ENCODE data around the gene NDUFV1. TPM values are rescaled to one million over a fixed set of nuclear protein-coding genes. Genes with fewer than 3 reads are reported as not detected.

Gene NDUFV1
- total and polyA plus RNA-seq, 2 of the 4 experiments (the other 2 are of a cell fraction): 120 to 133 TPM

GRCh38 chr11:67633758-67634365 is 27.1 kb downstream of the NDUFV1 start:
- Histone ChIP-seq H2BK20ac (ENCODE audit: low read depth, low read length) (no peak overlapping the region), H3K36me3 (ENCODE audit: control insufficient read depth, insufficient read depth, low read length) (no peaks in the 10 kb centered on the region), H2AK9ac (replicated peaks; ENCODE audit: low read depth, low read length, poor library complexity) (no peak overlapping the region), H3K9me1 (ENCODE audit: insufficient read depth, low read length) (peaks cover 4% of the 10 kb centered on the region; the same call in 1 of the 2 replicates), H2BK15ac (ENCODE audit: low read depth, low read length) (no peak overlapping the region), H2BK5ac (ENCODE audit: low read depth, low read length, poor library complexity, severe bottlenecking) (no peak overlapping the region), H4K8ac (ENCODE audit: low read depth in 2 of 2, low read length in 2 of 2) (no peak overlapping the region), H3K9ac (ENCODE audit: low read depth, low read length) (no peak overlapping the region), H4K20me1 (ENCODE audit: insufficient read depth, low read length) (no peaks in the 10 kb centered on the region), H3K23ac (ENCODE audit: low read depth, low read length) (no peak overlapping the region), H3K4me3 (ENCODE audit: insufficient read depth, low read depth, low read length) (no peak overlapping the region), H3K4ac (ENCODE audit: low read depth, low read length) (no peak overlapping the region), H3K14ac (replicated peaks; ENCODE audit: low read depth, low read length) (no peak overlapping the region), H4K5ac (ENCODE audit: low read depth, low read length) (no peak overlapping the region), H3K18ac (ENCODE audit: low read depth, low read length) (no peak overlapping the region), H2AFZ (replicated peaks; ENCODE audit: low read length, poor library complexity) (no peak overlapping the region), H3K4me2 (ENCODE audit: low read depth, low read length) (no peak overlapping the region), H3K56ac (ENCODE audit: extremely low read depth, insufficient read depth, low read length) (no peak overlapping the region), H3K4me1 (ENCODE audit: control insufficient read depth, insufficient read depth, low read length) (0 out of 2 replicates have a peak, but pooled peaks cover 3% of the 10 kb centered on the region), H2BK120ac (ENCODE audit: low read depth, low read length) (no peak overlapping the region), H2AK5ac (ENCODE audit: low read depth, low read length) (no peak overlapping the region), H3K27ac (ENCODE audit: insufficient read depth, low read length) (no peak overlapping the region), H3K79me1 (ENCODE audit: low read depth in 1 of 2, low read length in 2 of 2) (no peaks in the 10 kb centered on the region), H3K9me3 (ENCODE audit: control insufficient read depth, insufficient read depth, low read length) (no peaks in the 10 kb centered on the region), H3K27me3 (ENCODE audit: control insufficient read depth, insufficient read depth, low read length) (peaks cover 6% of the 10 kb centered on the region; the same call in 1 of the 2 replicates), H4K91ac (ENCODE audit: insufficient read depth, low read depth, low read length) (no peak overlapping the region)
- dilution Hi-C loops (cut with HindIII; ENCODE audit: low sequenced_read_pairs, unreplicated experiment): no loop called here
- intact Hi-C loops (cut with micrococcal nuclease): no loop called here
- POLR2A ChIA-PET (ENCODE audit: unreplicated experiment): no interaction called here
- DNase-seq (no peak), ATAC-seq (ENCODE audit: low read depth) (no peak)
- CTCF ChIA-PET: no interaction called here
- WGBS, 2 experiments (ENCODE audit: extremely low coverage in 2 of 2, insufficient read length in 1 of 2): 93% methylated on average over 9 of the region's 22 CpGs; no CpG with 5 or more reads in 1 of the 2 experiments
- no TSS peak for BruUV-seq (replicated peaks)
- in situ Hi-C loops (cut with MboI; ENCODE audit: low sequenced_read_pairs): no loop called here
- TF ChIP-seq, protein P1, sequence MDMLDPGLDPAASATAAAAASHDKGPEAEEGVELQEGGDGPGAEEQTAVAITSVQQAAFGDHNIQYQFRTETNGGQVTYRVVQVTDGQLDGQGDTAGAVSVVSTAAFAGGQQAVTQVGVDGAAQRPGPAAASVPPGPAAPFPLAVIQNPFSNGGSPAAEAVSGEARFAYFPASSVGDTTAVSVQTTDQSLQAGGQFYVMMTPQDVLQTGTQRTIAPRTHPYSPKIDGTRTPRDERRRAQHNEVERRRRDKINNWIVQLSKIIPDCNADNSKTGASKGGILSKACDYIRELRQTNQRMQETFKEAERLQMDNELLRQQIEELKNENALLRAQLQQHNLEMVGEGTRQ (IDR thresholded peaks at IDR 0.05; ENCODE audit: low read depth, low read length): no peak
- TF ChIP-seq RAD21 (IDR thresholded peaks at IDR 0.05; ENCODE audit: low read length): no peak
- no peak for TF ChIP-seq CHD1 (IDR thresholded peaks at IDR 0.05; ENCODE audit: low read depth, low read length)
- no peak for TF ChIP-seq MXI1 (IDR thresholded peaks at IDR 0.05; ENCODE audit: borderline replicate concordance, low read depth, low read length)
- no peak for TF ChIP-seq POLR2A (IDR thresholded peaks at IDR 0.05; ENCODE audit: low read depth, low read length)
- TF ChIP-seq BHLHE40 (IDR thresholded peaks at IDR 0.05; ENCODE audit: low read depth, low read length): no peak
- no peak for TF ChIP-seq MAFK (IDR thresholded peaks at IDR 0.05; ENCODE audit: low read depth, low read length)
- no peak for TF ChIP-seq MAZ (IDR thresholded peaks at IDR 0.05; ENCODE audit: borderline replicate concordance, low read depth, low read length)
- TF ChIP-seq, protein P2, sequence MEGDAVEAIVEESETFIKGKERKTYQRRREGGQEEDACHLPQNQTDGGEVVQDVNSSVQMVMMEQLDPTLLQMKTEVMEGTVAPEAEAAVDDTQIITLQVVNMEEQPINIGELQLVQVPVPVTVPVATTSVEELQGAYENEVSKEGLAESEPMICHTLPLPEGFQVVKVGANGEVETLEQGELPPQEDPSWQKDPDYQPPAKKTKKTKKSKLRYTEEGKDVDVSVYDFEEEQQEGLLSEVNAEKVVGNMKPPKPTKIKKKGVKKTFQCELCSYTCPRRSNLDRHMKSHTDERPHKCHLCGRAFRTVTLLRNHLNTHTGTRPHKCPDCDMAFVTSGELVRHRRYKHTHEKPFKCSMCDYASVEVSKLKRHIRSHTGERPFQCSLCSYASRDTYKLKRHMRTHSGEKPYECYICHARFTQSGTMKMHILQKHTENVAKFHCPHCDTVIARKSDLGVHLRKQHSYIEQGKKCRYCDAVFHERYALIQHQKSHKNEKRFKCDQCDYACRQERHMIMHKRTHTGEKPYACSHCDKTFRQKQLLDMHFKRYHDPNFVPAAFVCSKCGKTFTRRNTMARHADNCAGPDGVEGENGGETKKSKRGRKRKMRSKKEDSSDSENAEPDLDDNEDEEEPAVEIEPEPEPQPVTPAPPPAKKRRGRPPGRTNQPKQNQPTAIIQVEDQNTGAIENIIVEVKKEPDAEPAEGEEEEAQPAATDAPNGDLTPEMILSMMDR (conservative IDR thresholded peaks at IDR 0.05; ENCODE audit: low read depth, low read length): no peak
- TF ChIP-seq RCOR1 (IDR thresholded peaks at IDR 0.05; ENCODE audit: insufficient replicate concordance, low read length): no peak
- no peak for TF ChIP-seq SMC3 (IDR thresholded peaks at IDR 0.05; ENCODE audit: low read depth, low read length)
- no peak for TF ChIP-seq NFE2L2 (IDR thresholded peaks at IDR 0.05; ENCODE audit: low read depth, low read length)
